ENCODE measurements around the gene IMPA2. TPM values are rescaled to one million over a fixed set of nuclear protein-coding genes. Genes with fewer than 3 reads are reported as not detected.

Gene IMPA2
- total and polyA plus RNA-seq, 3 donors from 2014 or later = 16.6 to 21.3 (median 16.7) TPM

GRCh38 chr18:11974741-11975325 lies 6.5 kb upstream of the IMPA2 start:
- Histone ChIP-seq H3K9me3 (no peaks in the 10 kb centered on the region), H3K27ac (no peak overlapping the region), H3K4me3 (no peak overlapping the region), H3K27me3 (no peaks in the 10 kb centered on the region), H3K36me3 (ENCODE audit: low read depth, missing control alignments) (no peaks in the 10 kb centered on the region), H3K4me1 (peaks cover 2% of the 10 kb centered on the region)
- 81 to 85% methylated on average over 5 of the region's 5 CpGs for WGBS, 2 donors
- no peak for DNase-seq
- TF ChIP-seq CTCF (IDR thresholded peaks at IDR 0.05) = no peak
- TF ChIP-seq POLR2A (IDR thresholded peaks at IDR 0.05) = no peak
- intact Hi-C loops (cut with DNase I; ENCODE audit: low total_unique reads) = no loop called here

GRCh38 chr18:11975723-11976122 lies 5.6 kb upstream of the IMPA2 start:
- no peaks in the 10 kb centered on the region for H3K36me3 ChIP-seq (ENCODE audit: low read depth, missing control alignments)
- no peak overlapping the region for H3K27ac ChIP-seq
- DNase-seq = no peak
- peaks cover 6% of the 10 kb centered on the region for H3K4me1 ChIP-seq
- 87 to 88% methylated on average over 2 of the region's 2 CpGs for WGBS, 2 donors
- H3K27me3 ChIP-seq = no peaks in the 10 kb centered on the region
- H3K4me3 ChIP-seq = no peak overlapping the region
- no peaks in the 10 kb centered on the region for H3K9me3 ChIP-seq
- intact Hi-C loops (cut with DNase I; ENCODE audit: low total_unique reads) = no loop called here
- TF ChIP-seq POLR2A (IDR thresholded peaks at IDR 0.05) (no peak), CTCF (IDR thresholded peaks at IDR 0.05) (no peak)

- H3K9me3 ChIP-seq = no peaks in the 10 kb centered on the region
- no peaks in the 10 kb centered on the region for H3K27me3 ChIP-seq
- intact Hi-C loops (cut with DNase I; ENCODE audit: low total_unique reads) = no loop called here
- 88 to 94% methylated on average over 13 of the region's 13 CpGs for WGBS, 2 donors
- H3K27ac ChIP-seq = no peak overlapping the region
- no peak overlapping the region for H3K4me3 ChIP-seq
- no peaks in the 10 kb centered on the region for H3K36me3 ChIP-seq (ENCODE audit: low read depth, missing control alignments)
- H3K4me1 ChIP-seq = peaks cover 6% of the 10 kb centered on the region
- no peak for DNase-seq
- TF ChIP-seq CTCF (IDR thresholded peaks at IDR 0.05) (no peak), POLR2A (IDR thresholded peaks at IDR 0.05) (no peak)
These were observed 4.8 kb upstream of the IMPA2 start for GRCh38 chr18:11976315-11977152.

- H3K9me3 ChIP-seq = no peaks in the 10 kb centered on the region
- no peaks in the 10 kb centered on the region for H3K27me3 ChIP-seq
- no peak overlapping the region for H3K4me3 ChIP-seq
- DNase-seq = no peak
- TF ChIP-seq POLR2A (IDR thresholded peaks at IDR 0.05) = no peak
- TF ChIP-seq CTCF (IDR thresholded peaks at IDR 0.05) = no peak
- intact Hi-C loops (cut with DNase I; ENCODE audit: low total_unique reads) = no loop called here
- no peaks in the 10 kb centered on the region for H3K36me3 ChIP-seq (ENCODE audit: low read depth, missing control alignments)
- 92 to 95% methylated on average over 3 of the region's 3 CpGs for WGBS, 2 donors
- H3K4me1 ChIP-seq = peaks cover 6% of the 10 kb centered on the region
- no peak overlapping the region for H3K27ac ChIP-seq
These were observed 4.2 kb upstream of the IMPA2 start for GRCh38 chr18:11977153-11977466.

Data from testis (tissue), 3 donors.